Hippocampal formation (tissue), 2 donors: ENCODE data around the gene PYDC2.
A peak's percentile ranks its signal among the peaks of the same experiment; 100 is the strongest.
"Not testable (repeated sequence)": the region's sequence is repeated elsewhere in the genome, so short reads cannot be mapped to it uniquely, and the experiment has no call there.

Experiments
- DNase-seq, 2 donors: peaks; one replicate each; lab custom pipeline; 2025; lab: John Stamatoyannopoulos, UW

The PYDC2 gene

DNA sequence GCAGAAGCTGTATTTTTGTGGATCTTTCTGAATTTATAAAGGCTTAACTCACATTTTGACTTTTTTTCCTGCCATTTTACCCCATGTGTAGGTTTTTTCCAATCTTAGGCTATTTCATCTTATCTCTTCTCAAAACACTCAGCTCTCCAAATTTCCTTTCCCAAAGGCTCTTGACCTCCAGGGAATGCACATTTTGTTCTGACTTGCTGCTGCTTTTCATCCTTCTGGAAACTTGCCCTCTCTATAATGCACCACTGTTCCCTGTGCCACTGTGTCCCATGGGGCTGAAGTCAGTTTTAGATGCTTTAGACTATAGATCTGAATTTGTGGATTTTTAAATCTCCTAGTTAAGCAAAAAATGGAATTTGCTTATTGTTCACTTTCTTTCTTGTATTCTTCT lies 9.1 kb downstream of the PYDC2 start:
- no peak for DNase-seq

DNA sequence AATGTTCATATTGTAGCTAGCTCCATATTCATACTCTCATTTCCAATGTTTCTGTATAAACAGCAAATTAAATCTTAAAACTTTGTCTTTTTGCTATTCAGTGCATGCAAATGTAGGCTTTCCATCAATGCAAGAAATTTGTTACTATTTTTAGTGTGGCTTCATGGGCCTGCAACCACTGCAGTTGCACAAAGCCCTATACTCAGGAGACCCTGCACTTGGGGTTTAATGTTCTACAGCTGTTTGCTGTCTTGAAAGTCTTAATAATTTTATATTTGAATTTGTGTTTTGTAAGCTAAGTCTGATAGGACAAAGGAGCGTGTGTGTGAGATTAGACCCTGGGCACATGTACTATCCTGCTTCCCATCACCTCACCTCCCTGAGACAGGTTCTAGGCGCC lies 9.6 kb downstream of the PYDC2 start:
- no peak for DNase-seq

DNA sequence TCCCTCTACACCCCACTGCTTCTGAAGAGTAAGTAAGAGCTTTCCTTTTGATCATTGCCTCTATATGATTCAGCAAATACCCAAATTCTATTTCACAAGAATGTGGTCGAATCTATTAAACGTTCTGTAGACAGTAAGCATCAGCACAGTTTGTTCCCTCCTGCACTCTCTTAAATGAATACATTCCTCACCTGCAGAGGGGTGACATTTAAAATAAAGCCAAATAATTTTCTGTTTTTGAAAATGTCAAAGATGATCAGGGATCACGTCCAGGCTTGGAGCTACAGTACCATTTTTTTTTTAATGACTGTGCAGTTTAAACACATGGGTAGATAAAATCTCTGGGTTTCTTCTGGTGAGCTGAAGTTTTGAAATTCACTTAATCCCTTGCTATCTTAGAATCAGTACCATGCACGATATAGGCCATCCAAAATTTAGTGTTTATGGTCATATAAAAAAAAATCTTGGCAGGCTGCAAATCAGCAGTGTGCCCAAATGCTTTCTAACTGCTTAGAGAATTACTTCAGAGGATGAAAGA lies 12.8 kb downstream of the PYDC2 start:
- DNase-seq = no peak

DNA sequence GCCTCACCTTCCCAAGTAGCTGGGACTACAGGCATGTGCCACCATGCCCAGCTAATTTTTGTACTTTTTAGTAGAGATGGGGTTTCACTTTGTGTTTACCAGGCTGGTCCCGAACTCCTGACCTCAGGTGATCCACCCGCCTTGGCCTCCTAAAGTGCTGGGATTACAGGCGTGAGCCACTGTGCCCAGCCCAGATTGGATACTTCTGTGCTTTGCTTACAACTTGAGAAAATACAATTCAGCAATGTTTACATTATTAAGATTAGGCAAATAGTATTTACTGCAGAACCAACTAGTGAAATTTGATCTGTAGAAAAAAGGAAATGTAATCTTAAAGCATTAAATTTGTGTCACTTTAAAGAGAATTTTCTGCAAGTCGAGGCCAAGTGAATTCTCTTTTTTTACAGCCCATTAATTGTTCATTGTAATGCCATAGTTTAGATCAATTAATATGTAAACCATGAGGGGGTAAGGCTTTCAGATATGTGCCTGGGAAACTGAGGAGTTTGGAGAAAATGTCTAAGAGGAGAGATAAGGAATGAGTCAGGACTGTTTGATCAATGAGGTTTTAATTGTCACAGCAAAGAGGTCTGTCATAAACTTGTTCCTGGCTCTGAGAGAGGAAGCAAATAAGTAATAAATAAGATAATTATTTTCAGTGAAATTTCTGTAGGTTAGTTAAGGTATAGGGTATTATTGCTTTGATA lies 15.3 kb downstream of the PYDC2 start:
- DNase-seq = no peak

DNA sequence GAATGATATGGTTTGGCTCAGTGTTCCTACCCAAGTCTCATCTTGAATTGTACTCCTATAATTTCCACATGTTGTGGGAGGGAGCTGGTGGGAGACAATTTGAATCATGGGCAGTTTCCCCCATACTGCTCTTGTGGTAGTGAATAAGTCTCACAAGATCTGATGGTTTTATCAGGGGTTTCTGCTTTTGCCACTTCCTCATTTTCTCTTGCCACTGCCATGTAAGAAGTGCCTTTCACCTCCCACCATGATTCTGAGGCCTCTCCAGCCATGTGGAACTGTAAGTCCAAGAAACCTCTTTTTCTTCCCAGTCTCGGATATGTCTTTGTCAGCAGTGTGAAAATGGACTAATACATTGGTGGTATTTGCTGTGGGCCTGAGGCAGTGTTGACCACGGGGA lies 23.0 kb downstream of the PYDC2 start:
- DNase-seq = not testable (repeated sequence)

DNA sequence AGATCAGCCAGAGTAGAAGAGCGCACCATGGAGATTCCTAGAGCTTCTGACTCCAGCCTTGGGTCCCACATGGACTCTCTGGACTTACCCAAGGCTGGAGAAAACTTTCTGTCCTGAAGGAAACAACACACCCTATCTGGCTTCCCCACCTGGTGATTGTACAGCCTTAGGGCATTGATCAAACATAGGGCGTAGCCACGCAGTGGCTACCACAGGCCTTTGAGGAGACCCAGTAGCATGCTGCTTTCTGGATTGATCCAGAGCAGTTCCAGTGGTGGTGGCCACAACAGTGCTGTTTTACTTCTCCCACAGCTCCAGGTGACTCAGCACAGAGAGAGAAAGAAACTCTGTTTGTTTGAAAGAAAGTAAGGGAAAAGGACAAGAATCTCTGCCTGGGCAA lies 23.5 kb downstream of the PYDC2 start:
- no peak for DNase-seq

GRCh38 chr3:191492601-191493000 lies 31.6 kb downstream of the PYDC2 start:
- no peak for DNase-seq

DNA sequence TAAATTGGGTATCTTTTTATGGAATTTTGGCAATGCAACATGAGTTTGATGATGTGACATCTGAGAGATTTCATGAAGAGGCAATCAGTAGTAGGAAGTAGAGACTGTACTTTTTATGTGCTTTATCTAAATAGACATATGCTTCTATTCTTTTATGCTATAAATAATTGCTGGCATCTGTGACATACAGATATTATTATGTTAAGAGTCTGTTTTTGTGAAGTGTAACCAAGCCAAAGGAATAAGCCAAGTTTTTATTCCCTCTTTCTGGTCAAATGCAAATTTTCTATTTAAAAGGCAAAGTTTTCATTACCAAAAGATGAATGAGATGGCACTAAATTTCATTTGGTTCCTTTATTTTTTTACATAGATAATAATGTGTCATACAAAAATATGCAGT lies 32.4 kb downstream of the PYDC2 start:
- DNase-seq = no peak

GRCh38 chr3:191499307-191500080 lies 38.5 kb downstream of the PYDC2 start:
- DNase-seq = peak in 1 of 2 donors; percentile 31

DNA sequence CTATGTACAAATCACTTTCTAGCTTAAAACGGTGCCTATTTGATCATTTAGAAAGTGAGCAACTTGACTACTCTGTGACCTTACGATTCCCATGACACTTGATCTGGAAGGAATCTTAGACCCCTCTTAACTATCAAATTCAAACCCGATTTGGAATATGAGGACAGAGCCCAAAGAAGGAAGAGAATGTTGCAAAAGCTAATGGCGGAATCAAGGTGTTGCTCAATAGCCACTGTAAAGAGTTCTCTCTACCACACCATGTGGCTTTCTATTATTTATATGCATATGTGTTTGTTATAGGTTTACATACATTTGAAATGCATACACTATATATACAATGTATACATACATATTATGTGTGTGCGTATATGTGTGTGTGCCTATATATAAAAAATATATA lies 39.9 kb downstream of the PYDC2 start:
- DNase-seq = no peak

DNA sequence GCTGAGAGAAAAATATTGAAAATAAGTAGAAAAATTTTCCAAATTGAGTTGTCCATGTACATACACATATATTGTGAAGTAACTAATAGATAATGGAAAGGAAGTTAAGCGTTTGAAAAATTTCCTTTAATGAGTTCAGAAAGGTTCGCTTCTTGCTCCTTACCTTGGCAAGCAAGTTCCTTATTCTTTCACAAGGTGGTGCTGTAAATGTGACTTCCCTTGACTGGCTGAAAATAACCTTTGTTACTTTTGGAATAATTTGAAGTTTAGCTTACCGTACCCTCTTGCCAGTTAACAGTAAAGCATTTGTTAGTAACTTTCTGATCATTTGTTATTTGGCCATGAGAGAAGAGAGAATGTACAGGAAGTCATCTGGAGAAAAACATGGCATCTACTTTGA lies 41.6 kb downstream of the PYDC2 start:
- no peak for DNase-seq

GRCh38 chr3:191509078-191509477 lies 48.1 kb downstream of the PYDC2 start:
- no peak for DNase-seq
